AG09309 (cell line): Measurements from ENCODE around the gene ELANE.

ENCODE experiments used
- DNase-seq: peaks from one replicate; pipeline ENCODE4 v3.0.0-alpha.2; 2010; ENCODE audit warnings: low read depth
- H3K4me3 ChIP-seq: 2 replicates; pipeline ENCODE4 v1.5.1; 2011; ENCODE audit warnings: mild to moderate bottlenecking, low read depth, low read length, moderate library complexity; ENCODE audit not compliant: control insufficient read depth
- TF ChIP-seq, protein P1 (sequence below): IDR thresholded peaks from 2 replicates; pipeline ENCODE4 v1.5.1; 2011; ENCODE audit warnings: mild to moderate bottlenecking, low read depth, low read length, inconsistent platforms; ENCODE audit not compliant: insufficient read depth, control insufficient read depth; ENCODE audit errors: missing control alignments

Gene ELANE

DNA sequence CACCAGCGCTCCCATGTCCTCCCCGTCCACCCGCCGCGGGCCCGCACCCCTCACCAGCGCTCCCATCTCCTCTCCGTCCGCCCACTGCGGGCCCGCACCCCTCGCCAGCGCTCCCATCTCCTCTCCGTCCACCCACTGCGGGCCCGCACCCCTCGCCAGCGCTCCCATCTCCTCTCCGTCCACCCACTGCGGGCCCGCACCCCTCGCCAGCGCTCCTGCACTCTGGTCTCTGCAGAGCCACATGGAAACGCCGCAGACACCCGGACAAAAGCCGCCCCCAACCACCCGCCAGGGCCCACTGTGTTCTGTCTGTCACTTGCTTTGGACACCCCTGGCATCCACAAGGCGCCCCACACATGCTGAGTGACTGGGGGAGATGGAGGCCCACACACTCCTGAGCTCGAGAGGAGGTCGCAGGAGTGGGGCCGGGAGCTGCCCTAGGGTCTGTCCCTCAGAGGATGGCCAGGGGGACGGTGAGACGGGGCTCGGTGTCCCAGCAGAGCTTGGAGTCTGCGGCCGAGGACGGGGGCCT lies 14.7 kb downstream of the ELANE start:
- H3K4me3 ChIP-seq = no peak overlapping the region
- TF ChIP-seq, protein P1, sequence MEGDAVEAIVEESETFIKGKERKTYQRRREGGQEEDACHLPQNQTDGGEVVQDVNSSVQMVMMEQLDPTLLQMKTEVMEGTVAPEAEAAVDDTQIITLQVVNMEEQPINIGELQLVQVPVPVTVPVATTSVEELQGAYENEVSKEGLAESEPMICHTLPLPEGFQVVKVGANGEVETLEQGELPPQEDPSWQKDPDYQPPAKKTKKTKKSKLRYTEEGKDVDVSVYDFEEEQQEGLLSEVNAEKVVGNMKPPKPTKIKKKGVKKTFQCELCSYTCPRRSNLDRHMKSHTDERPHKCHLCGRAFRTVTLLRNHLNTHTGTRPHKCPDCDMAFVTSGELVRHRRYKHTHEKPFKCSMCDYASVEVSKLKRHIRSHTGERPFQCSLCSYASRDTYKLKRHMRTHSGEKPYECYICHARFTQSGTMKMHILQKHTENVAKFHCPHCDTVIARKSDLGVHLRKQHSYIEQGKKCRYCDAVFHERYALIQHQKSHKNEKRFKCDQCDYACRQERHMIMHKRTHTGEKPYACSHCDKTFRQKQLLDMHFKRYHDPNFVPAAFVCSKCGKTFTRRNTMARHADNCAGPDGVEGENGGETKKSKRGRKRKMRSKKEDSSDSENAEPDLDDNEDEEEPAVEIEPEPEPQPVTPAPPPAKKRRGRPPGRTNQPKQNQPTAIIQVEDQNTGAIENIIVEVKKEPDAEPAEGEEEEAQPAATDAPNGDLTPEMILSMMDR = no peak
- no peak for DNase-seq

DNA sequence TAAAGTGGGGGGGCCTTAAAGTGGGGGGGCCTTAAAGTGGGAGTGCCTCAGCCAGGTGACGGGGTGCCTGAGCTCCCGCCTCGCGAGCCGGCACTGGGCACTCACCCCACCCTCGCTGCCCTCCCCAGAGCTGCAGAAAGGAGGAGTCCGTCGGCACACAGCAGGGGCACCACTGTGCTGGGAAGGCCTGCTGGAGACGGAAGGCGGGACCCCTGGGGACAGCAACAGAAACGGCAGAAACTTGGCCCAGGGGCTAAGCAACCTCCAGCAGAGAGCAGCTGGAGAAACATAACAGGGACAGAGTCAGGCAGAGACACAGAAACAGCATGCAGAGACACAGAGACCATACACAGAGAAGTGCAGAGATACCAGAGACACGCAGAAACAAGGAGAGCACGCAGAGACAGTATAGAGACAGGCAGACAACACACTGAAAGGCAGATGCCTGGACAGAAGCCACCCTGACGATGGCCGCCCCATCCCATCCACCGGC lies 15.2 kb downstream of the ELANE start:
- TF ChIP-seq, protein P1 = no peak
- no peak for DNase-seq
- H3K4me3 ChIP-seq = no peak overlapping the region

DNA sequence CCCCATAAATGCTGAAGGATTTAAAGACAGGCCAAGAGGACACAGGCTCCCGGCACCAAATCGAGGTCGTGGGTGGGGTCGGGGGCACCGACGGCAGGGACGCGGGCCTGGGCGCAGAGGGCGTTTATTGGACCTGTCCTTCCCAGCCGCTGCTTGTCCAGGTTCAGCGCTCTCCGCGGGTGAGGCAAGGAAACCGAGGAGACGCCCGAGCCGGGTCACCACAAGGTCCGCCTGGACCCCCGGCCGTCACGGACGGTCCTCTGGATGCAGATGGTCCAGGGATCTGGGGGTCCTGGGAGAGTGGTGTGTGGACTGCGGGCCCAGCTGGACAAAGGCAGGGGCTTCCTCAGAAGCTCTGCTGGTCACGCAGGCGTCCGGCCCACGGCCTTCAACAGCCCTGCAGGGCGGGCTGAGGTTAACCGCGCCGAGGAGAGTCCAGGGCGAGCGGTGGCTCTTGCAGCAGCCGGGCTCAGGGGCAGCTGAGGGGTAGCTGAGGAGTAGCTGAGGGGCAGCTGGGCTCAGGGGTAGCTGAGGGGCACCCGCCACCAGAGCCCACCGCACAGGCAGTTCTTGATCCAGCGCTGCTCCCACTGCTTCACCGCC lies 15.9 kb downstream of the ELANE start:
- no peak for DNase-seq
- TF ChIP-seq, protein P1 = no peak
- no peak overlapping the region for H3K4me3 ChIP-seq

DNA sequence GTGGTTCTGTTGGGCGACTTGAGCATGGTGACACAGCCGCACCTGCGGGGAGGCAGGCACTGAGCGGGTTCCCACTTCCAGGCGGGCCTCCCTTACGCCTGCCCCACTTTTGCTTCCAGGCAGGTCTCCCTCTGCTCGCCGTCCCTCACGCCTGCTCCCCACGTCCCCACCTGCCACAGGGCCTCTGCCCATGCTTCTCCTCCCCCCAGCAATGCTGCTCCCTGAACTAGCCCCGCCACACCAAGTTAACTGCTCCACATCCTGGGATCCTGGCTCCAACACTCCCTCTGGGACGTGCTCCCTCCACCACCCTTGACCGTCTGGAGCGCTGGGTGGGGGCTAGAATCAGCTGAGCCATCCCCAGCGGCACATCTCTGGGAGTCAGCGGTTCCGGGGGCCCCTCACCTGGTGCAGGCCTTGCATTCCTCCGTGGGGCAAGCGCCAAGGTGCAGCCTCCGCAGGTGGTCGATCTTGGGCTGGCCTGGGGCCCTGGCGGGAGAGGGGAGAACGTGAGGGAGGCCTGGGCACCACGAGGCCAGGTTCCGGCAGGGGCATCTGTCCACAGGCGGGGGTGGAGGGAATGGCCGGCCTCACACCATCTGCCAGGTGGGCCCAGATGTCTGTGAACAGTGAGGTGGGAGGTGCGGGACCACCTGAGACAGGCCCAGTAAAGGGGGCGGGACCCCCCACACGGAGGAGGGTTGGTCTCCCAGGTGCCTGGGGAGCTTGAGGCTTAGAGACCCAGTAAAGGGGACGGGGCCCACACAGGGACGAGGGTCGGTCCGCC lies 16.5 kb downstream of the ELANE start:
- DNase-seq = no peak
- TF ChIP-seq, protein P1 = no peak
- no peak overlapping the region for H3K4me3 ChIP-seq

DNA sequence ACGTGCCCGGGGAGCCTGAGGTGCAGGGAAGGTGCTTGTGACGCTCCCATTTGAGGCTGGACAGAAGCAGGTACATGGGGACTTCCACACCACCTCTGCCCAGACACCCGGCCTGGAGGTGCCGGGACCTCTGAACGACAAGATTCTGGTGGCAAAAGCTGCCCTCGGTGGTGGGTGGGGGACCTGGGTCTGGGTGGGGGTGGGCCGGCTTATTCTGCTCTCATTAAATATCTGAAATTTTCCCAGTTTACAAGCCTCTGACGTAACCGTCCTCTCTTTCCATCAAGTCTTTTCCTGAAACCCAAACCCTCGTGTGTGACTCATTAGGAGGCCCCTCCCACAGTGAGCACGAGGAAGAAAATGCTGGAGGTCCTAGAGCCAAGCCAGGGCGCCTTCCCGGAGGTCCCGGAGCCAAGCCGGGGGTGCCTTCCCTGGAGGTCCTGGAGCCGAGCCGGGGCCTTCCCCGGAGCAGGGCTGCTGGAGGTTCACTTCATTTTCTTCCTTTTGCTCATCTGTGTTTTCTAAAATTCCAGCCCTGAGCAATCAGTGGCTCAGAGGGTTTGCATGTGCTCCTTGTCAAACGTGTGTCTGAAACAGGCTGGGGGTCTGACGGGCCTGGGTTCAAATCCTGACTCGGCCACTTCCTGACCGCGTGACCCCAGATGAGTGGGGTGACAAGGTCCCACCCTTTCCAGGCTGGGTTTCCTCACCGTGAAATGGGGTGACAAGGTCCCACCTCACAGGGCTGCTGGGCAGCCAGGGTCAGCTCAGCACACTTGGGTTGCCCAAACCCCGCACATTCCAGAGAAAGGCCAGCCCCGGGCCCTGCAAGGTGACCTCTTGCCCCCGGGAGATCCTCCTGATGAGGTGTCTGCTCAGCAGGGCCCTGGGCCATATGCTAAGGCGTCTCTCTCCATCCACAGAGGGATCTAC lies 17.4 kb downstream of the ELANE start:
- DNase-seq = peak; percentile 79
- TF ChIP-seq, protein P1 = no peak
- no peak overlapping the region for H3K4me3 ChIP-seq

DNA sequence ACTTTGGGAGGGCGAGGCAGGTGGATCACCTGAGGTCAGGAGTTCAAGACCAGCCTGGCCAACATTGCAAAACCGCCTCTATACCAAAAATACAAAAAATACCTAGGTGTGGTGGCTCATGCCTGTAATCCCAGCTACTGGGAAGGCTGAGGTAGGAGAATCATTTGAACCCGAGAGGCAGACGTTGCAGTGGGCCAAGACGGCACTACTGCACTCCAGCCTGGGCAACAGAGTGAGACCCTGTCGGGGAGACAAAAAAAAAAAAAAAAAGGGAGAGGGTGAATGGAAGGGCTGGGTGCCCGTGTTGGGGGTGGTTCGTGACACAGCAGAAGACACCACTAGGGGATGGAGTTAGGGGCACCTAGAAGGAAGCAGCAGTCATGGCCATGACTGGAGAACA lies 18.2 kb downstream of the ELANE start:
- TF ChIP-seq, protein P1 = no peak

More for the DNA sequence above, 18.2 kb downstream of the ELANE start:
- DNase-seq = no peak
- H3K4me3 ChIP-seq = no peak overlapping the region
